NCI-H1105 treated with DMSO at 0.1 percent for 48 hours (cell line): Measurements from ENCODE around the gene KLHL22.
"Not testable (repeated sequence)": the region's sequence is repeated elsewhere in the genome, so short reads cannot be mapped to it uniquely, and the experiment has no call there.

ENCODE experiments used
- DNase-seq: peaks from one replicate; lab custom pipeline; 2025; lab: John Stamatoyannopoulos, UW

KLHL22 gene

DNA sequence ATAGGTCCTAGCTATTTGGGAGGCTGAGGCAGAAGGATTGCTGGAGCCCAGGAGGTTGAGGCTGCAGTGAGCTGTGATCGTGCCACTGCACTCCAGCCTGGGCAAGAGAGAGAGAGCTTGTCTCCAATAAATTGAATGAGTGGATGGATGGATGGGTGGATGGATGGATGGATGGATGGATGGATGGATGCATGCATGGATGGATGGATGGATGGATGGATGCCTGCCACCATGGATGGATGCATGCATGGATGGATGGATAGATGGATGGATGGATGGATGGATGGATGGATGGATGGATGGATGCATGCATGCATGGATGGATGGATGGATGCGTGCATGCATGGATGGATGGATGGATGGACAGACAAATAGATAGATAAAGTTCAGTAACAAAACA, 25.1 kb downstream of the KLHL22 start:
- not testable (repeated sequence) for DNase-seq

GRCh38 chr22:20469110-20469868, 26.3 kb downstream of the KLHL22 start:
- no peak for DNase-seq

DNA sequence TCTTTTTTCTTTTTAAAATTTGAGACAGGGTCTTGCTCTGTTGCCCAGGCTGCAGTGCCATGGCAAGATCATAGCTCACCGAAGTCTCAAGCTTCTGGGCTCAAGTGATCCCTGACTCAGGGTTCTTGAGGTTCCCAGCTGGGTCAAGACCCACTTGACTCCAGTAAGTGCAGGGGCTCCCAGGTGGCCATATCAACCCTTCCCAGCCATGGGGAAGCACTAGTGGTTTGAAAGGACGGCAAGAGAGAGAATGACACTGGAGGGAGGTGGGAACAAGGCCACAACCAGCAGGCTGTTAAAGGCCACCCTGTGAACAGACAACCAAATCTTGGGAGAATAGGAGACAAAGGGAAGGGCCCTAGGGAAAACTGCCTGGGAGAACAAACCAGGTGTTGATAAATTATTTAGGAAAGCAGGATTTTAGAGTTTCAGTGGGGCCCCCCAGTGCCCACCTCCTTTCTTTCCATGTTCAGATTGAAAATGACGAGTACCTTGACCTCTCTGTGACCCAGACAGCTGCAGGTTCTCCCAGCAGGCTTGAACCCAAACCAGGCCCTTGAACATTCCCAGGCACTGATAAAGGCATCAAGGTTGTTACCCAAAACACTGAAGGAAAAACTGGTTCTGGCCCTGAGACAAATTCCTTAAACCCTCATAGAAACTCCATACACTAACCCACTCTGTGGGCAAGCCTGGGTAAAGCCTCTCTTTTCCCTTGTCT, 28.8 kb downstream of the KLHL22 start:
- DNase-seq, result no peak

DNA sequence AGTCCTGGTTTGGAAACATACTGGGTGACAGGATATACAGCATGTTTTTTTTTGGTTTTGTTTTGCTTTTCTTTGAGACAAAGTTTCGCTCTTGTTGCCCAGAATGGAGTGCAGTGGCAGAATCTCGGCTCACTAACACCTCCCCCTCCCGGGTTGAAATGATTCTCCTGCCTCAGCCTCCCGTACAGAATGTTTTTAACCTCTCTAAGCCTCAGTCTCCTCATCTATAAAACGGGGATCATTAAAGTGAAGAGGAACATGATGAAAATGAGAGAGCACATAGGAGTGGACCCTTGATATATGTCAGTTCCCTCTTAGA, 29.9 kb downstream of the KLHL22 start:
- no peak for DNase-seq

DNA sequence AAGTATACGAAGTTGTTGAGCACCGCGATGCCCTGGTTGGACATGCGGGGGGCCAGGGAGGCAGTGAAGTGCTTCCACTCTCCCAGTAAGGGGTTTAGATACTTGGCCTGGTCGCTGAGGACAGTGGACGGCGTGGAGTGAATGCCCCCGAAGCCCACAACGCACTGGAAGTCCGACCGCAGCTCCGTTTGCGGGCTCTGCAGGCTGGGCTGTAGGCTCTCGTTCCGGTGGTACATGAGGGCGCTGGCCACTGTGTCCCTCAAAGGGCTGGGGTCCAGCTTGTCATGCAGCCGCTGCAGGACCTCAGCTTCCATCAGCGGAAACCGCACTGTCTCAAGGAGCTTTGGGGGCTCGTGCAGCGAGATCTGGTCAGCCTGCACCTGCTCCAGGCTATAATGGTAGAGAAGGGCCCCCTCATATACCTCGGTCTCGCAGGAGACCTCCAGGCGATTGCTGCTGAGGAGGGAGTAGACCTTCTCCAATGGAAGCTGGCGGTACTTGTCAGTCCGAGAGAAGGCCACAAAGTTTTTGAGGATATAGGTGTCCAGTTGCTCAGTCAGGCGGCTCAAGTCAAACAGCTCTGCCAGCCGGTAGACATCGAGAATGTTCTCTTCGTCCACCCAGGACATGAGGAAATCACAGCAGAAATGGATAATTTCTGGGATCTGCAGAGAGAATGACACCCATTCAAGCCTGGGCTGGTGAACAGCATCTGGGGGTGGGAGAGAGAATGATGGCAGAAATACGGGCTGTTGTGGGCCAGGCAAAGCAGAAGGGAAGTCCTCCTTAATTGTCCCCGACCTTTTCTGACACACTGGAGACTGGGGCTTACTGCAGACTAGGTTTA, 30.5 kb downstream of the KLHL22 start:
- no peak for DNase-seq

- no peak for DNase-seq
Measured at GRCh38 chr22:20464096-20464614, 31.4 kb downstream of the KLHL22 start.

DNA sequence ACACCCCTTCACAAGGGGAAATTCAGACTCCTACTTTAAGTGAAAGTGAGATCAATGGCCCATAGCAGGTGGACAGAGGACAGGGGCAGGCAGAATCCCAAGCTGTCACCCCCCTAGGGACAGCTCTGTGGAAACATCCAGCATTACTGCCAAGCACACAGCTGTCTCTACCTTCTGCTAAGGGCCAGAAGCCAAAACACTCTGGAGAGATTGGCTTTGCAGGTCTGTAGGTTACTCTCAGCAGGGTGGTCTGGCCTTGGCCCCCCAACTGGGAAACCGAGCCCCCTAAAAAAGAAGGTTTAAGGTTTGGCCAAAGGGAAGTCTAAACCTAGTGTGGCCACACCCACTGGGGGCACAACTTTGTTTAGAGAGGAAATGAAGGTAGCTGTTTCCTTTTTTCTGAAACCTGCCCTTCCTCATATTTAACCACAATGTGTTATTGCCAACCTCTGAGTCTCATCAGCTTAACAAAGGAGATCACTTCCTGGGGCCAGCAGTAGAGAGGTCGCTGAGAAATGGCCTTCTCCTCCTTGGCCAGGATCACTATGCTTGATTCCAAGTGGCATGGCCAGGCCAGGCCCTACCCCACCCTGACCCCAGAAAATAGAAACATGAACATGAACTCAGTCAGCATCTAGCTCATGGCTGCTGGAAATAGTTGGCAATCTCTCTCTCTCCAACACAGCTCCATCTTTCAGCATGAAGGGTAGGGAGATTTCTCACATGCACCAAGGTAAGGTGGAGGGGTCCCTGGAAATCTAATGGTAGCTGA, 32.1 kb downstream of the KLHL22 start:
- DNase-seq, result no peak

- DNase-seq, result no peak
Measured at GRCh38 chr22:20459862-20460261, 35.7 kb downstream of the KLHL22 start.

GRCh38 chr22:20459152-20459542, 36.4 kb downstream of the KLHL22 start:
- no peak for DNase-seq

- no peak for DNase-seq
Measured at GRCh38 chr22:20458530-20459151, 37.0 kb downstream of the KLHL22 start.

DNA sequence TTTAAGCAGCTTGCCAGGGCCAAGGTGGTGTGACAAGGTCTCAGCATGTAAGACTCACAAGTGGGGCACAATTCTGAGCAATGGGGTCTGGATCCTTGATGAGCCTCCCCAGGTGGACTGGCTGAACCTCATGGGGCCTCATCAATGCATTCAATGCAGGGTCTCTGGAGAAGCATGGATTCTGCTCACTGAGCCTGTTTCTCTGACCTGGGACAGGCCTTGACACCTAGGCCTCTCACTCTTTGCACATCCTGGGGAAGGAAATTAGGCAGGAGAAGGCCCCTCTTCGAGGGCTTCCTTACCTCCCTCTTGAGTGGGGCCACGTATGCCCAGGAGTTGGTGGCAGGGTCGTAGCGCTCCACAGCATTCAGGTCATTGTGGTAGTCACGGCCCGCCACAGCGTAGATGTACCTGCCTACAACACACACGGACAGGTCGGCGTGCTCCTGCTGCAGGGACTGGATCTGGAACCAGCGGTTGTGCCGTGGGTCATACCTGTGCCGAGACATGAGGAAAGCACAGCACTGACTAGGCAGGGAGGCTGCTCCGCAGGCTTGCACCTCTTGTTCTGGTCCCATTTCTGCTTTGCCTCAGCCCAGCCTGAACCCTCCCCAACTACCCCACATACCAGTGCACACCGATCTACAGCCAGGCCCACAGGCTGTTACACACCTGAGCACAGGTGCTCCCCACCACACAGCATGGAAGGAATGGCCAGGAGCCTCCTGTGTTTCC, 37.9 kb downstream of the KLHL22 start:
- no peak for DNase-seq

GRCh38 chr22:20456722-20457076, 38.9 kb downstream of the KLHL22 start:
- no peak for DNase-seq

DNA sequence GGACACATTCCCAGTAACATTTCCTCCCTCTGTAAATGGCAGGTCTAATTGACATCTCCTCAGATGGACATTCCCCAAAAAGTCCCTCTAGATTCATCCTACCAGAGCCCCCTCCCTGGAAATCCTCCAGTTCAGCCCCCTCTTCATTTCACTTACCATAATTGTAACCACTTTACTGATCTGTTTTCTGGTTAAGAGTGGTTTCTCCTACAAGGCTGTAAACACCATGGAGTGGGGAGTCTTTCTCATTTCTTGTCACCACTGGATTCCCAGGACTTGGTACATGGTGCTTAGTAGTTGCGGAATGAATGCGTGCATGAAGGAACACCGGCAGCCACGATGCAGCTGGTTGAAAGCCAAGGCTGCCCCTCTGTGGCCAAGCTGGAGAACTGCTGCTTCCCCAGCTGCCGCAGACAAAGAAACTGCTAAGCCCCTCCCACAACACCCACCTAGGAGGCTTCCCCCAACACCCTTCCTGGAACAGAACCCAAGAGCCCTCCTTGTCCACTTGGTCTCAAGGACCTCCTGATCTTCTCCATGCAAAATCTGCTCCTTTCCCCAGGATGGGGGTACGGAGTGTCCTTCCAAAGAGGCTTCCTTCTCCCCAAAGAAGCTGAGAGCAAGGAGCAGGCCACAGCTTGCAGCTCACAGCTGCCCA, 39.4 kb downstream of the KLHL22 start:
- DNase-seq, result peak; percentile 81

GRCh38 chr22:20455709-20456063, 39.9 kb downstream of the KLHL22 start:
- no peak for DNase-seq

- DNase-seq, result no peak
Measured at GRCh38 chr22:20453222-20453621, 42.4 kb downstream of the KLHL22 start.

- no peak for DNase-seq
Measured at GRCh38 chr22:20451920-20452319, 43.7 kb downstream of the KLHL22 start.

- not testable (repeated sequence) for DNase-seq
Measured at GRCh38 chr22:20451129-20451778, 44.3 kb downstream of the KLHL22 start.

DNA sequence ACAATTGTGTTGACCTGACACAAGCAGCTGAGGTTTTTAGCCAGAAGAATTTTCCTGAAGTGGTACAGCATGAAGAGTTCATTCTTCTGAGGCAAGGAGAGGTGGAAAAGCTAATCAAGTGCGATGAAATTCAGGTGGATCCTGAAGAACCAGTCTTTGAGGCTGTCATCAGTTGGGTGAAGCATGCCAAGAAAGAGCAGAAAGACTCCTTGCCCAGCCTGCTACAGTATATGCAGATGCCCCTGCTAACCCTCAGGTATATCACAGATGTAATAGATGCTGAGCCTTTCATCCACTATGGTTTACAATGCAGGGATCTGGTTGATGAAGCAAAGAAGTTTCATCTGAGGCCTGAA, 45.1 kb downstream of the KLHL22 start:
- DNase-seq, result no peak

DNA sequence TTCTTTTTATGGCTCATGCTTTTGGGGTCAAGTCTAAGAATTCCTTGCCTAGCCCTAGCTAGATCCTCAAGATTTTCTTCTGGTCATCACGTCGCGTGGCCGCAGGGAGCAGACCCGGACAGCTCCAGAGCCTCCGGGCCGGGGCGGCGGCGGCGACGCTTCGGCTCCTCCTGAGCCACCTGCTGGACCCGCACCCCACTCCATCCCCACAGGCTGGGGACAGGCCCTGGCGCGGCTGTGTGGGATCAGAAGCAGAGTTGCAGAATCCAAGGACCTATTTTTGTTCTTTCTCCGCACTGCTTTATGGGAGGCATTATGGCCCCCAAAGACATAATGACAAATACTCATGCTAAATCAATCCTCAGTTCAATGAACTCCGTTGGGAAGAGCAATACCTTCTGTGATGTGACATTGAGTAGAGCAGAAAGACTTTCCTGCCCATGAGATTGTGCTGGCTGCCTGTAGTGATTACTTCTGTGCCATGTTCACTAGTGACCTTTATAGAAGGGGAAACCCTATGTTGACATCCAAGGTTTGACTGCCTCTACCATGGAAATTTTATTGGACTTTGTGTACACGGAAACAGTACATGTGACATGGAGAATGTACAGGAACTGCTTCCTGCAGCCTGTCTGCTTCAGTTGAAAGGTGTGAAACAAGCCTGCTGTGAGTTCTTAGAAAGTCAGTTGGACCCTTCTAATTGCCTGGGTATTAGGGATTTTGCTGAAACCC, 45.6 kb downstream of the KLHL22 start:
- DNase-seq, result no peak
